ENCODE results near the gene FKBP7.

GRCh38 chr2:178417916-178418315 is 60.5 kb downstream of the FKBP7 start:
- TF ChIP-seq CTCF (IDR thresholded peaks at IDR 0.05): no peak
- no peak for TF ChIP-seq POLR2A (IDR thresholded peaks at IDR 0.05)
- no peak for TF ChIP-seq EP300 (IDR thresholded peaks at IDR 0.05)

Data from ovary (tissue), 3 donors.